PFSK-1 (cell line): ENCODE results near the gene ELOVL4.

Experiments
- FOXP2 ChIP-seq: optimal IDR thresholded peaks from 2 replicates; pipeline ENCODE3; 2011; ENCODE audit warnings: borderline replicate concordance, control low read depth, inconsistent platforms; ENCODE audit not compliant: insufficient read depth; ENCODE audit errors: extremely low read length, extremely low read depth
- POLR2AphosphoS5 ChIP-seq: IDR thresholded peaks from 2 replicates; pipeline ENCODE4 v1.6.1; 2012; ENCODE audit warnings: low read depth, mild to moderate bottlenecking, control low read depth, low read length, moderate library complexity
- REST ChIP-seq, 2 experiments: IDR thresholded peaks; 2 replicates each; pipeline versions ENCODE4 v1.6.1 to v1.8.0; 2011 to 2012; ENCODE audit warnings: low read depth in 2 of 2, low read length in 2 of 2, control low read depth in 1 of 2, inconsistent platforms in 1 of 2, mild to moderate bottlenecking in 1 of 2, moderate library complexity in 1 of 2; ENCODE audit not compliant: insufficient read depth in 1 of 2
- SIN3A ChIP-seq: IDR thresholded peaks from 2 replicates; pipeline ENCODE4 v1.6.1; 2012; ENCODE audit warnings: mild to moderate bottlenecking, low read length, moderate library complexity, borderline replicate concordance; ENCODE audit not compliant: insufficient read depth
- TAF1 ChIP-seq: IDR thresholded peaks from 2 replicates; pipeline ENCODE4 v1.6.1; 2012; ENCODE audit warnings: low read length, control low read depth, borderline replicate concordance; ENCODE audit not compliant: insufficient read depth

ELOVL4 gene

GRCh38 chr6:79878142-79878748 is 69.1 kb downstream of the ELOVL4 start:
- no peak for TF ChIP-seq FOXP2
- no peak for TF ChIP-seq TAF1
- TF ChIP-seq SIN3A: no peak
- TF ChIP-seq POLR2AphosphoS5: no peak
- TF ChIP-seq REST (IDR thresholded peaks at IDR 0.05; ENCODE audit: insufficient read depth in 1 of 2, low read depth in 2 of 2, low read length in 2 of 2): no peak

- TF ChIP-seq SIN3A (no peak), FOXP2 (no peak), POLR2AphosphoS5 (no peak), REST (IDR thresholded peaks at IDR 0.05; ENCODE audit: insufficient read depth in 1 of 2, low read depth in 2 of 2, low read length in 2 of 2) (no peak), TAF1 (no peak)
These were observed 72.7 kb downstream of the ELOVL4 start for GRCh38 chr6:79874531-79875134.

- no peak for TF ChIP-seq FOXP2
- no peak for TF ChIP-seq SIN3A
- TF ChIP-seq TAF1: no peak
- no peak for TF ChIP-seq REST (IDR thresholded peaks at IDR 0.05; ENCODE audit: insufficient read depth in 1 of 2, low read depth in 2 of 2, low read length in 2 of 2)
- TF ChIP-seq POLR2AphosphoS5: no peak
These were observed 74.4 kb downstream of the ELOVL4 start for GRCh38 chr6:79872986-79873385.

GRCh38 chr6:79872303-79872702 is 75.0 kb downstream of the ELOVL4 start:
- TF ChIP-seq REST (IDR thresholded peaks at IDR 0.05; ENCODE audit: insufficient read depth in 1 of 2, low read depth in 2 of 2, low read length in 2 of 2) (no peak), SIN3A (no peak), FOXP2 (no peak)

GRCh38 chr6:79869600-79870084 is 77.7 kb downstream of the ELOVL4 start:
- TF ChIP-seq FOXP2 (peak; percentile 83), SIN3A (no peak), POLR2AphosphoS5 (no peak)
